Measurements from ENCODE around the gene RUNX1. TPM values are rescaled to one million over a fixed set of nuclear protein-coding genes. Genes with fewer than 3 reads are reported as not detected.

Gene RUNX1
- polyA plus RNA-seq, 1 of the 3 experiments (the other 2 are of a cell fraction): 17.1 TPM

DNA sequence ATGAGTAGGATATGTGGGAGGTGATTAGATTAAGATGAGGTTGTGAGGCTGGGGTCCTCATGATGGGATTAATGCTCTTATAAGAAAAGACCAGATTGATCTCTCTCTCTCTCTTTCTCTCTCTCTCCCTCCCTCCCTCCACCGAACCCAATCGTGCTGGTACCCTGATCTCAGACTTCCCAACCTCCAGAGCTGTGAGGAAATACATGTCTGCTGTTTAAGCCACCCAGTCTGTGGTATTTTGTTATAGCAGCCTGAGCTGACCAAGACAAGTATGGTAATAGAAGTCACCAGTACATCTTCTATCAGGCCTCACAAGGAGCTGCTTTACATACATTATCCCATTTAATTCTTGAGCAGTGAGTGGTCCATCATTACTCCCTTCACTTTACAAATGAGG is 149.8 kb downstream of the RUNX1 start:
- ChIA-PET CTCF (interaction anchor here (1.0 to 2.1 kb wide), 2 partner anchors 9 to 501 kb away, joined by 3 to 7 read pairs; no protein-coding TSS in a partner anchor), POLR2A (no interaction called here)
- no peak overlapping the region for H3K9ac ChIP-seq
- no peak overlapping the region for H2AFZ ChIP-seq (ENCODE audit: low read depth)
- no peak overlapping the region for H3K27ac ChIP-seq (ENCODE audit: low read depth in 2 of 2, low read length in 1 of 2)
- H3K27me3 ChIP-seq (ENCODE audit: insufficient read depth): no peaks in the 10 kb centered on the region
- no peak overlapping the region for H3K4me3 ChIP-seq (ENCODE audit: low read depth in 2 of 2, low read length in 1 of 2)
- no peak overlapping the region for H3K4me2 ChIP-seq
- H3K4me1 ChIP-seq (ENCODE audit: control insufficient read depth in 1 of 2, insufficient read depth in 2 of 2, low read depth in 1 of 2, low read length in 1 of 2): no peaks in the 10 kb centered on the region
- H3K9me2 ChIP-seq: no peaks in the 10 kb centered on the region
- TF ChIP-seq, protein P1, sequence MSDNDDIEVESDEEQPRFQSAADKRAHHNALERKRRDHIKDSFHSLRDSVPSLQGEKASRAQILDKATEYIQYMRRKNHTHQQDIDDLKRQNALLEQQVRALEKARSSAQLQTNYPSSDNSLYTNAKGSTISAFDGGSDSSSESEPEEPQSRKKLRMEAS (IDR thresholded peaks at IDR 0.05; ENCODE audit: low read depth): no peak
- no peaks in the 10 kb centered on the region for H3K36me3 ChIP-seq (replicated peaks in 1 of 2; ENCODE audit: control insufficient read depth in 1 of 2, insufficient read depth in 2 of 2, low read length in 1 of 2)
- H3K9me3 ChIP-seq: no peaks in the 10 kb centered on the region
- WGBS (ENCODE audit: low lambda C conversion rate): 77% methylated on average over 2 of the region's 2 CpGs
- no peak for DNase-seq
- no peaks in the 10 kb centered on the region for H3F3A ChIP-seq (replicated peaks; ENCODE audit: insufficient read depth)
- H3K79me2 ChIP-seq (ENCODE audit: insufficient read depth): no peaks in the 10 kb centered on the region
- H4K20me1 ChIP-seq (ENCODE audit: insufficient read depth): no peaks in the 10 kb centered on the region

DNA sequence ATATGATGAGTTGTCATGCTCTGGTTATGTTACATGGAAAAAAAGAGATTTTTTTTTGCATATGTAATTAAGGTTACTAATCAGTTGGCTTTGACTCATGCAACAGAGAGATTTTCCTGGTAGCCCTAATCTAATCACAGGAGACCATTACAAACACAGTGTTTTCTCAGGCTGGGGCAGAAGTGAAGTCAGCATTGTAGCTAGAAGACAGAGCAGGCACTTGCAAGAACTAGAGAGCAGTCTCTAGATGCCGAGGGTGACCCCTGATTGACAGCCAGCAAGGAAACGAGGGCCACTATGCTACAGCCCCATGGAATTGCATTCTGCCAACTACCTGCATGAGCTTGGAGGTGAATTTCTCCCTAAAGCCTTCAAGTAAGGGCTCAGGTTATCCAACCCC is 151.3 kb downstream of the RUNX1 start:
- no peak overlapping the region for H3K4me3 ChIP-seq (ENCODE audit: low read depth in 2 of 2, low read length in 1 of 2)

More for the DNA sequence above, 151.3 kb downstream of the RUNX1 start:
- H3K4me1 ChIP-seq (ENCODE audit: control insufficient read depth in 1 of 2, insufficient read depth in 2 of 2, low read depth in 1 of 2, low read length in 1 of 2): no peaks in the 10 kb centered on the region
- H3K9me2 ChIP-seq: no peaks in the 10 kb centered on the region
- no peaks in the 10 kb centered on the region for H3K36me3 ChIP-seq (replicated peaks in 1 of 2; ENCODE audit: control insufficient read depth in 1 of 2, insufficient read depth in 2 of 2, low read length in 1 of 2)
- ChIA-PET POLR2A (no interaction called here), CTCF (interaction anchor here (1.0 to 1.6 kb wide), 2 partner anchors 8 to 10 kb away, joined by 4 read pairs; no protein-coding TSS in a partner anchor)
- 80% methylated on average over 2 of the region's 2 CpGs for WGBS (ENCODE audit: low lambda C conversion rate)
- no peak overlapping the region for H3K4me2 ChIP-seq
- no peaks in the 10 kb centered on the region for H3F3A ChIP-seq (replicated peaks; ENCODE audit: insufficient read depth)
- no peak overlapping the region for H3K27ac ChIP-seq (ENCODE audit: low read depth in 2 of 2, low read length in 1 of 2)
- no peak overlapping the region for H3K9ac ChIP-seq
- no peaks in the 10 kb centered on the region for H4K20me1 ChIP-seq (ENCODE audit: insufficient read depth)
- H2AFZ ChIP-seq (ENCODE audit: low read depth): no peak overlapping the region
- H3K9me3 ChIP-seq: no peaks in the 10 kb centered on the region
- no peaks in the 10 kb centered on the region; the same call in 1 of the 2 replicates for H3K79me2 ChIP-seq (ENCODE audit: insufficient read depth)
- H3K27me3 ChIP-seq (ENCODE audit: insufficient read depth): no peaks in the 10 kb centered on the region
- TF ChIP-seq MXI1 (IDR thresholded peaks at IDR 0.05; ENCODE audit: low read depth, low read length): no peak
- TF ChIP-seq MEF2A (IDR thresholded peaks at IDR 0.05; ENCODE audit: borderline replicate concordance, low read depth): no peak
- TF ChIP-seq FOXJ3 (CRISPR knock-in tag; IDR thresholded peaks at IDR 0.05): no peak
- TF ChIP-seq, protein P2, sequence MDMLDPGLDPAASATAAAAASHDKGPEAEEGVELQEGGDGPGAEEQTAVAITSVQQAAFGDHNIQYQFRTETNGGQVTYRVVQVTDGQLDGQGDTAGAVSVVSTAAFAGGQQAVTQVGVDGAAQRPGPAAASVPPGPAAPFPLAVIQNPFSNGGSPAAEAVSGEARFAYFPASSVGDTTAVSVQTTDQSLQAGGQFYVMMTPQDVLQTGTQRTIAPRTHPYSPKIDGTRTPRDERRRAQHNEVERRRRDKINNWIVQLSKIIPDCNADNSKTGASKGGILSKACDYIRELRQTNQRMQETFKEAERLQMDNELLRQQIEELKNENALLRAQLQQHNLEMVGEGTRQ (IDR thresholded peaks at IDR 0.05; ENCODE audit: borderline replicate concordance, low read depth, low read length): no peak
- no peak for TF ChIP-seq EZH2phosphoT487 (IDR thresholded peaks at IDR 0.05; ENCODE audit: borderline replicate concordance, low read depth)
- no peak for TF ChIP-seq SMC3 (IDR thresholded peaks at IDR 0.05; ENCODE audit: low read depth, low read length)
- TF ChIP-seq RXRA (IDR thresholded peaks at IDR 0.05; ENCODE audit: borderline replicate concordance, low read depth): no peak
- TF ChIP-seq YY1 (IDR thresholded peaks at IDR 0.05; ENCODE audit: low read depth): no peak
- no peak for TF ChIP-seq JUND (IDR thresholded peaks at IDR 0.05)
- no peak for TF ChIP-seq POLR2AphosphoS5 (IDR thresholded peaks at IDR 0.05; ENCODE audit: low read depth, low read length)
- TF ChIP-seq TAF1 (IDR thresholded peaks at IDR 0.05; ENCODE audit: borderline replicate concordance, low read depth, low read length): no peak
- TF ChIP-seq, protein P3, sequence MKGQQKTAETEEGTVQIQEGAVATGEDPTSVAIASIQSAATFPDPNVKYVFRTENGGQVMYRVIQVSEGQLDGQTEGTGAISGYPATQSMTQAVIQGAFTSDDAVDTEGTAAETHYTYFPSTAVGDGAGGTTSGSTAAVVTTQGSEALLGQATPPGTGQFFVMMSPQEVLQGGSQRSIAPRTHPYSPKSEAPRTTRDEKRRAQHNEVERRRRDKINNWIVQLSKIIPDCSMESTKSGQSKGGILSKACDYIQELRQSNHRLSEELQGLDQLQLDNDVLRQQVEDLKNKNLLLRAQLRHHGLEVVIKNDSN (IDR thresholded peaks at IDR 0.05; ENCODE audit: borderline replicate concordance, low read depth): no peak
- no peak for TF ChIP-seq FOXM1 (IDR thresholded peaks at IDR 0.05; ENCODE audit: low read depth)
- TF ChIP-seq, protein P4, sequence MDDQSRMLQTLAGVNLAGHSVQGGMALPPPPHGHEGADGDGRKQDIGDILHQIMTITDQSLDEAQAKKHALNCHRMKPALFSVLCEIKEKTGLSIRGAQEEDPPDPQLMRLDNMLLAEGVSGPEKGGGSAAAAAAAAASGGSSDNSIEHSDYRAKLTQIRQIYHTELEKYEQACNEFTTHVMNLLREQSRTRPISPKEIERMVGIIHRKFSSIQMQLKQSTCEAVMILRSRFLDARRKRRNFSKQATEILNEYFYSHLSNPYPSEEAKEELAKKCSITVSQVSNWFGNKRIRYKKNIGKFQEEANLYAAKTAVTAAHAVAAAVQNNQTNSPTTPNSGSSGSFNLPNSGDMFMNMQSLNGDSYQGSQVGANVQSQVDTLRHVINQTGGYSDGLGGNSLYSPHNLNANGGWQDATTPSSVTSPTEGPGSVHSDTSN (IDR thresholded peaks at IDR 0.05): no peak
- DNase-seq: no peak
